ENCODE measurements around the gene TEX19.

GRCh38 chr17:82353484-82353883 is 5.6 kb upstream of the TEX19 start:
- no peak for TF ChIP-seq POLR2A (IDR thresholded peaks at IDR 0.05)
- no peak for TF ChIP-seq CTCF (IDR thresholded peaks at IDR 0.05)
- no peak for TF ChIP-seq POLR2AphosphoS5 (IDR thresholded peaks at IDR 0.05)

All from prostate gland (tissue), 2 donors.